Right renal cortex interstitium (tissue), 3 donors: ENCODE results near the gene HMGA1. TPM values are rescaled to one million over a fixed set of nuclear protein-coding genes. Genes with fewer than 3 reads are reported as not detected.
"Not testable (repeated sequence)": the region's sequence is repeated elsewhere in the genome, so short reads cannot be mapped to it uniquely, and the experiment has no call there.

Experiments used
- DNase-seq, 3 donors: peaks; one replicate each; pipeline ENCODE4 v3.0.0-alpha.2; 2013; ENCODE audit warnings: low read depth in 3 of 3, low spot score in 2 of 3
- polyA plus RNA-seq, 3 donors: library from polyadenylated mRNA; unstranded; fragments of 120-200 nt; gene quantifications; one replicate each; pipeline ENCODE4 v1.2.1, GENCODE V29; 2013; ENCODE audit not compliant: insufficient read length in 3 of 3

Gene HMGA1
- polyA plus RNA-seq, 3 donors: 80.2 to 117 (median 97.5) TPM

GRCh38 chr6:34259529-34260069 is 22.9 kb downstream of the HMGA1 start:
- DNase-seq: no peak

DNA sequence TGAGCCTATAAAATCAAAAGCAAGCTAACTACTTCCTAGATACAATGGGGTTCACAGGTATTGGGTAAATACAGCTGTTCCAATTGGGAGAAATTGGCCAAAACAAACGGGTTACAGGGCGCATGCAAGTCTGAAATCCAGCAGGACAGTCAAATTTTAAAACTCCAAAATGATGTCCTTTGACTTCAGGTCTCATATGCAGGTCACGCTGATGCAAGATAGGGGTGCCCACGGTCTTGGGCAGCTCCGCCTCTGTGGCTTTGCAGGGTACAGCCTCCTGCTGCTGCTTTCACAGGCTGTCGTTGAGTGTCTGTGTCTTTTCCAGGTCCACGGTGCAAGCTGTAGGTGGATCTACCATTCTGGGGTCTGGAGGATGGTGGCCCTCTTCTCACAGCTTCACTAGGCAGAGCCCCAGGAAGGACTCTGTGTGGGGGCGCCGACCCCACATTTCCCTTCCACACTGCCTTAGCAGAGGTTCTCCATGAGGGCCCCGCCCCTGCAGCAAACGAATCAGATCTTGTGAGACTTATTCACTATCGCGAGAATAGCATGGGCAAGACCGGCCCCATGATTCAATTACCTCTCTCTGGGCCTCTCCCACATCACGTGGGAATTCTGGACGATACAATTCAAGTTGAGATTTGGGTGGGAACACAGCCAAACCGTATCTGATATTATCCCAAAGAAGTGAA is 24.0 kb downstream of the HMGA1 start:
- no peak for DNase-seq

DNA sequence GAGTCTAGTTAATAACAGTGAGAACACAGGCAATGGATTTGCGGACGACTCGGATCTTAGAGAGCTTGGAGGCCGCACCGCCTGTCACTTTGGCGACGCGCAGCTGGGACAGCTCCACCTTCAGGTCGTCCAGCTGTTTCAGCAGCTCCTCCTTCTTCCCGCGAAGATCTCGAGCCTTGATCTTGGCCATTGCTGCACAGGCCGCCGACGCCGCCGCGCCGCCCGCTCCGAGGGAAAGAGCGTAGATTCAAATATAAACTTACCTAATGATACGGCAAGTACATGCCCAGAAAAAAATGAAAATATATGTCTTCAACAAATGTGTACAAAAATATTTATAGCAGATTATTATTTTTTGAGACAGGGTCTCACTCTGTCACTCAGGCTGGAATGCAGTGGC is 26.8 kb downstream of the HMGA1 start:
- not testable (repeated sequence) for DNase-seq

DNA sequence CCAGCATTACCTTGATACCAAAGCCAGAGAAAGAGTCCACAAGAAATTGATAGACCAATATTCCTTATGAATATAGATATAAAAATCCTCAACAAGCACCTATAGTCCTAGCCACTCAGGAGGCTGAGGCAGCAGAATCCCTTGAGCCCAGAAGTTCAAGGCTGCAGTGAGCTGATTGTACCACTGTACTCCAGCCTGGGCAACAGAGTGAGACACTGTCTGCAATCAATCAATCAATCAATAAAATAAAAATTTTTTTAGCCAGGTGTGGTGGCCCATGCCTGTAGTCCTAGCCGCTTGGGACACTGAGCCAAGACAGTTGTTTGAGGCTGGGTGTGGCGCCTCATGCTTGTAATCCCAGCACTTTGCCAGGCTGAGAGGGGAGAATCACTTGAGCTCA is 31.1 kb downstream of the HMGA1 start:
- no peak for DNase-seq

DNA sequence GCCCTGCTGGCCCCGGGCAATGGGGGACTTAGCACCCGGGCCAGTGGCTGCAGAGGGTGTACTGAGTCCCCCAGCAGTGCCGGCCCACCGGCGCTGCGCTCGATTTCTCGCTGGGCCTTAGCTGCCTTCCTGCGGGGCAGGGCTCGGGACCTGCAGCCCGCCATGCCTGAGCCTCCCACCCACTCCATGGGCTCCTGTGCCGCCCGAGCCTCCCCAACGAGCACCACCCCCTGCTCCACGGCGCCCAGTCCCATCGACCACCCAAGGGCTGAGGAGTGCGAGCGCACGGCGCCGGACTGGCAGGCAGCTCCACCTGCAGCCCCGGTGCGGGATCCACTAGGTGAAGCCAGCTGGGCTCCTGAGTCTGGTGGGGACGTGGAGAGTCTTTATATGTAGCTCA is 32.5 kb downstream of the HMGA1 start:
- DNase-seq: not testable (repeated sequence)

DNA sequence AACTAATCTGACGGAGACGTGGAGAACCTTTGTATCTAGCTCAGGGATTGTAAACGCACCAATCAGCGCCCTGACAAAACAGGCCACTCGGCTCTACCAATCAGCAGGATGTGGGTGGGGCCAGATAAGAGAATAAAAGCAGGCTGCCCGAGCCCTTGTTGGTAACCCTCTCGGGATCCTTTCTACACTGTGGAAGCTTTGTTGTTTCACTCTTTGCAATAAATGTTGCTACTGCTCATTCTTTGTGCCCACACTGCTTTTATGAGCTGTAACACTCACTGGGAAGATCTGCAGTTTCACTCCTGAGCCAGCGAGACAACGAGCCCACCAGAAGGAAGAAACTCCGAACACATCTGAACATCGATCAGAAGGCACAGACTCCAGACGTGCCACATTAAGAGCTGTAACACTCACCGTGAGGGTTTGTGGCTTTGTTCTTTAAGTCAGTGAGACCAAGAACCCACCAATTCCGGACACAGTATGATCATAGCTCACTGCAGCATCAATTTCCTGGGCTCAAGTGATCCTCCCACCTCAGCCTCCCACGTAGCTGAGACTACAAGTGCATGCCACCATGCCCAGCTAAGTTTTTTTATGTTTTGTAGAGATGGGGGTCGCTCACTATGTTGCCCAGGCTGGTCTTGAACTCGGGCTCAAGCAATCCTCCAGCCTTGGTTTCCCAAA is 33.1 kb downstream of the HMGA1 start:
- DNase-seq: not testable (repeated sequence)

- no peak for DNase-seq
These were observed 35.6 kb downstream of the HMGA1 start for GRCh38 chr6:34272013-34272926.

DNA sequence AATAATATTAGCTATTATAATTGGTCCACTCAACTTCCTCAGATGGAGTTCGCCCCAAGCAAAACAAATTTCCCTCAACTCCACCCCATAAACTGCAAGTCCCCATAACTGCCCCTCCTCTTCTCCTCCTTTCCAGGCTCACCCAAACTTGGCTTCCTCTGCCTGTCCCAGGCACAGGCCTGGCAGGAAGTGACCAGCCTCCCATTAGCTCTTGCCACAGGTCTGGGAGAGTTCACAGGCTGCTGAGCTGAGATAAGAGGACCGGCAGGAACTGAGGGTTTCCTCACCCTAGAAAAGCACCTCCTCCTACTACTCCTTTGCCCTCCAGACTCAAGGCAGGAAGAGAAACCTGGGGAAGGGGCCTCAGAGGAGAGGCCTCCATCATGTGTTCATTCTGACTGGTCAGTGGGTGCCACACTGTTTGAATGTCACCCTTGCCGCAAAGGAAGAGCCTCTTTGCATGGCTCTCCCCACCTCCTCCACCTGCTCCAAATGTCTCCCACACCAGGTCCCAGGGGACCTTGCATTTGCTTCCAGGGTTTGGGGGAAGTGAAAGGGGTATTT is 36.7 kb downstream of the HMGA1 start:
- DNase-seq: no peak

- no peak for DNase-seq
These were observed 37.5 kb downstream of the HMGA1 start for GRCh38 chr6:34274129-34274528.

DNA sequence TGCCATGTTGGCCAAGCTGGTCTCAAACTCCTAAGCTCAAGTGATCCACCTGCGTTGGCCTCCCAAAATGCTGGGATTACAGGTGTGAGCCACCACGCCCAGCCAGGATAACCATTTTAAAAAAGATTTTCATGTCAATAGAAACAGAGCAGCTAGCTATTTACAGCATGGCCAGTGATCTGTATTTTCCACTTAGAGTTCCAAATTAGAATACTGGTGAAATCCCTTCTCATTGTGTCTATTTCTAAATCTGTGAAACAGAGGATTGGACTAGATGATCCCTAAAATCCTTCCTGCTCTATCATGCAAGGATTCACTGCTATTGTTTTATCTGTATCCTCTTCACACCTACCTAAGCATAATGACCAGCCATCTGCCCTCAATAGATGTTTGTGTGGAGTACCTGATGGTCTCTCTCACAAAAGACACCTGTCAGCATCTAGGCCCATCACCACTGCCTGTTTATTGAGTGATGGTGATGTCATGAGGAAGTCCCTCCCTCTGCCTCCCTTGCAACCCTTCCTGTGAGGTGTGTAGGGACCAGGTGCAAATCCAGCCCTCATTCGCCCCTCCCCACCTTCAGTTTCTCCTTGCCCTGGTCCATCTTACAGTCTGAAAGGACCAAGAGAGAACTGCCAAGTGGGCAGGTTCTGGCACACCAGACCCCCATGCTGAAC is 38.6 kb downstream of the HMGA1 start:
- DNase-seq: no peak

DNA sequence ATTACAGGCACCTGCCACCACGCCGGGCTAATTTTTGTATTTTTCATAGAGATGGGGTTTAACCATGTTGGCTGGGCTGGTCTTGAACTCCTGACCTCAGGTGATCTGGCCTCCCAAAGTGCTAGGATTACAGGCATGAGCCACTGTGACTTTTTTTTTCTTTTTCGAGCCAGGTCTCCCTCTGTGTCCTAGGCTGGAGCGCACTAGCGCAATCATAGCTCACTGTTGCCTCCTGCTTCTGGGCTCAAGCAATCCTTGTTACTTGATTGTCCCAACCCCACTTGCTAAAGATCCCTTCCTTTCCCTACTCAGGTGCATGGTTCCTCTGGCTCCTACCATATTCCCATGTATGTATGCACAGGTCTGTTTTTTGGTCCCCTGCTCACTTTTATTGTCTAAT is 39.5 kb downstream of the HMGA1 start:
- no peak for DNase-seq

DNA sequence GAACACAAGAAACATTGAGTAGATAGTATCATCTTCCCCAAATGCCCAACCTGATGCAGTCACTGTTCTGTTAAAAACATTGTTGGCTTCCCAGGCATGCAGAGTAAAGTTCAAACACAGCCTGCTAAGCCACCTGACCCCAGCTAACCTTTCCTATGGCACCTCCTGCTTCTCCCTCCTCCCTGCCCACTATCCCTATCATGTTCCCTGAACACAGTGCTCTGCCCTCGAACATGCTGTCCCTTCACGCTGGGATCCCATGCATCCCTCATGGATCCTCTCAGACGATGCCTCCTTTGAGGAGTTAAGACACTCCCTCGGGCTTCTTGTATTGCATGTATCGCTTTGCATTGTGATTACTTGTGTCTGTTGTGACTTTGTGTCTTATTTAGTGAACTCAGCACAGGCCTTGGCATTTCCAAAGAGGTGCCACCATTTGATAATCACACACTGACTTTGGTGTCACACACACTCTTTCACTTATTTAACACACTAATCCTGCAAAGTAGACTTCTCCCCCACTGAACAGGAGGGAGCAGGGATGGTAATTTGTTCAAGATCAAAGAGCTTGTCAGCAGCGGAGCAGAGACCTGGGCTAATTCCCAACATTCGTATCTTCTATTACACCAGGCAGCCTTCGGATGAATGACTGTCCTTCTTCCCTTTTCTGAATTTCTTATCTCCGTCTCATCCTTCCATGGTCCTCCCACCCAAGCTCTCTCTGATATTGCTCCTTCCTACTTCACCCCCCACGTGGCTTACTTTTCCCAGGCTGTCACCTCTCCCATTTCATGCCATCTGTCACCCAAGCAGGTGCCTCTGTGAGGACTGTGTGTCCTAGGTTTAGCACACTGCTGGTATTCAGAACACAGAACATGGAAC is 40.4 kb downstream of the HMGA1 start:
- DNase-seq: peak in 1 of 3 donors; percentile 7

- DNase-seq: no peak
These were observed 41.1 kb downstream of the HMGA1 start for GRCh38 chr6:34277763-34278112.

- DNase-seq: no peak
These were observed 42.2 kb downstream of the HMGA1 start for GRCh38 chr6:34278833-34279232.

GRCh38 chr6:34280216-34280615 is 43.5 kb downstream of the HMGA1 start:
- no peak for DNase-seq

DNA sequence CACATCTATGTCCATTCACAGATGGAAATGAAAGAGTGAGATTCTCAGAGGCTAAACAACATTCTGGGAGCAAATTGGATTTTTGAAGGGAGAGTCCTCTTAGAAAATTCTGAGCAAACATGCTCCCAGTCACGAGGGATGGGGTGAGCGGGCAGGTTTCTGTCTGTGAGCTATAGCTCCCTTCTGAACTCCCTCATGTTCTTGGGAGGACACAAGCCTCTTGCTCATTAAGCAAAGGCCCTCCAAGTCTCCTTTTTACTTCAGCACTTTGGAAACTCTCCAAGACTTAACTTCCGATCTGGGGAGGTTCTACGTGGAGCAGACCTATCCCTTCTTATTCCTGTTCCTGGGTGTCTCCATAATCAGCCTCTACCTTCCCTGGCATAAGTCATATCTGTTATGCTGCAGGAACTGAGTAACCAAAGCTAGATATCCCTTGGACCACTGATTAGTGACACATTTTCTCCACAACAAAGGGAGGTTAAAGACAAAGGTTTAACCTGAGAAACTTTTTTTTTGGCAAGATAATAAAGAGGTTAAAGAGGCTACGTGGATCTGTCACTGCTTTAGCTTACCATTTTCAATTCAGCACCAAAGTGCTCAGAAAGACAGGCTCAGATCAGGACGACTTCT is 45.1 kb downstream of the HMGA1 start:
- DNase-seq: no peak

GRCh38 chr6:34284563-34285447 is 48.1 kb downstream of the HMGA1 start:
- no peak for DNase-seq
